Pancreas (tissue), 10 donors: Measurements from ENCODE around the gene LINGO4. TPM values are rescaled to one million over a fixed set of nuclear protein-coding genes. Genes with fewer than 3 reads are reported as not detected.
A peak's percentile ranks its signal among the peaks of the same experiment; 100 is the strongest.

Experiments used
- ATAC-seq, 4 donors: fragments of 200-7000 bp; cut with Tn5 transposase; one replicate each; pipeline versions ENCODE4 v1.8.0 to v1.9.1; 2020; ENCODE audit warnings: mild to moderate bottlenecking in 4 of 4, moderate library complexity in 4 of 4
- DNase-seq, 6 donors: peaks; one replicate each; pipeline ENCODE4 v3.0.0-alpha.2; 2020
- FAIRE-seq: peaks from 2 replicates; lab custom pipeline; 2012; peaks lifted over from hg19 to GRCh38; lab: Jason Lieb, UNC
- H3K27ac ChIP-seq, 4 donors: fragments of 200-600 bp; sonication (generic); 1 replicate in 3 of 4; 2 replicates in 1 of 4; pipeline versions ENCODE4 v1.5.0 to v1.8.0; 2020
- H3K27me3 ChIP-seq, 4 donors: fragments of 200-600 bp; one replicate each; pipeline ENCODE4 v1.8.0; 2021
- H3K36me3 ChIP-seq, 3 donors: fragments of 200-600 bp; sonication (generic) in 1 of 3; one replicate each; pipeline versions ENCODE4 v1.5.0 to v1.8.0; 2020 to 2021
- H3K4me1 ChIP-seq, 3 donors: fragments of 200-600 bp; one replicate each; pipeline ENCODE4 v1.8.0; 2021
- H3K4me3 ChIP-seq, 4 donors: fragments of 200-600 bp; sonication (generic) in 2 of 4; one replicate each; pipeline versions ENCODE4 v1.5.0 to v1.8.0; 2020 to 2021
- H3K9me3 ChIP-seq, 4 donors: fragments of 200-600 bp; one replicate each; pipeline ENCODE4 v1.8.0; 2021
- WGBS, 2 donors: extraction: QIAGEN DNeasy Blood & Tissue Kit; methylation state at CpG; one replicate each; pipeline ENCODE4 v1.1.7; 2013; 5-methylcytosine and 5-hydroxymethylcytosine counted together
- intact Hi-C, 3 donors: fragments of 100-400 bp; cut with DNase I; formaldehyde crosslinking; loops; one replicate each; pipeline versions ENCODE4 v1.11.1 to v1.14.2; 2022
- polyA plus RNA-seq, 2 donors: library from polyadenylated mRNA; stranded (reverse); fragments of 200-250 nt; gene quantifications; one replicate each; pipeline ENCODE4 v1.2.3, GENCODE V29; 2013
- total RNA-seq, 6 donors: library from RNA; stranded (reverse); fragmentation: NEBNext Ultra II Directional in 4 of 6; extraction: Animal tissue kit (Norgen Biotek cat#: 25700) in 4 of 6; gene quantifications; one replicate each; pipeline versions ENCODE4 v1.2.1 to v1.2.4, GENCODE V29; 2021 to 2023
- TF ChIP-seq, protein P1 (sequence below), 4 donors: fragments of 200-600 bp; sonication (generic) in 3 of 4; IDR thresholded peaks; one replicate each; pipeline versions ENCODE4 v1.5.0 to v1.8.0; 2021; ENCODE audit warnings: antibody characterized with exemption in 4 of 4
- donor health status: healthy with polysubstance abuse.
- donor health status: DM: no; HTN: no; CAD: no; lungs with moderate emphysema.
- donor health status: DM: no; HTN: no; CAD: no.
- donor health status: control.
- donor health status: control.
- donor health status: Bipolar disorder and iron deficiency.
- donor health status: DM: yes; HTN: yes; CAD: no.
- donor health status: DM: no; HTN: no; CAD: no.
- donor health status: DM: no; HTN: no; CAD: no.
- donor health status: DM: yes; HTN: yes; CAD: no.

The LINGO4 gene, protein sequence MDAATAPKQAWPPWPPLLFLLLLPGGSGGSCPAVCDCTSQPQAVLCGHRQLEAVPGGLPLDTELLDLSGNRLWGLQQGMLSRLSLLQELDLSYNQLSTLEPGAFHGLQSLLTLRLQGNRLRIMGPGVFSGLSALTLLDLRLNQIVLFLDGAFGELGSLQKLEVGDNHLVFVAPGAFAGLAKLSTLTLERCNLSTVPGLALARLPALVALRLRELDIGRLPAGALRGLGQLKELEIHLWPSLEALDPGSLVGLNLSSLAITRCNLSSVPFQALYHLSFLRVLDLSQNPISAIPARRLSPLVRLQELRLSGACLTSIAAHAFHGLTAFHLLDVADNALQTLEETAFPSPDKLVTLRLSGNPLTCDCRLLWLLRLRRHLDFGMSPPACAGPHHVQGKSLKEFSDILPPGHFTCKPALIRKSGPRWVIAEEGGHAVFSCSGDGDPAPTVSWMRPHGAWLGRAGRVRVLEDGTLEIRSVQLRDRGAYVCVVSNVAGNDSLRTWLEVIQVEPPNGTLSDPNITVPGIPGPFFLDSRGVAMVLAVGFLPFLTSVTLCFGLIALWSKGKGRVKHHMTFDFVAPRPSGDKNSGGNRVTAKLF
- total RNA-seq (under 1 TPM; 0.15 to 0.52 (median 0.26) TPM), polyA plus RNA-seq (under 1 TPM; 0.27 to 0.89 TPM)

DNA sequence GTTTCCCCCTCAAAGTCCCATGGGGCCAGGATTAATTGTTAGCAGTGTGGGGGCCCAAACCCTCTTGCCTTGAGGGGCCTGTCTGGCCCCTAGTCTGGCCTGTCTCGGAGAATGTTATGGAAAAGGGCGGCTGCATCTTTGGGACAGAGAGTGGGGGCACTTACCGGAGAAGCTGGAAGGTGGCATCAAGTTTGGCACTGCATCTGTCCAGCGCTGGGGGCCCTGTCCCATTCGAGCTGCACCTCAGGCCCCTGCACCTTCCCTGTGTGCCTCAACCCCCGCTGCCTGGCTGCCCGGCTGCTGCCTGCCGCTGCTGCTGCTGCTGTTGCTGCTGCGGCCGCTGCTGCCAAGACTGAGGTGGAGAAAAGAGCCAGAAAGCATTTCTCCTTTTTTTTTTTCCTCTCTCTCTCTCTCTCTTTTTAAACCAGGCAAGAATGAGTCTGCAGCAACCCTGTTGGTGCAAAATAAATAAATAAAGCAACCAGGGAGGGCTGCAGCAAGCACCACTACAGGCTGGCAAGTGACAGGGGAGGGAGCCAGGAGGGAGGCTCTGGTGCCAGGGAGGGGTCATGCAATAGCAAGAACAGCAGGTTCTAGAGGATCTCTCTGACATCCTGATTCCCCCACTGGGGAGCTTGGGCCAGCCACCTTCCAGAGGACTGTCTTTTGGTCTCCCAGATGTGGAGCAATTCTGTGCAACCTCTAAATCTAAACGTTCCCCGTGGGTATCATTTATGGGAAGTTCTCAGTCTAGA lies at the start of gene LINGO4:
Gene LINGO4 (minus strand): TSS at position 354 of the 755 bp plus-strand sequence. CDS start 2,715 bp downstream, outside the sequence.
- peaks cover 0 to 11% (median 10%) of the 10 kb centered on the region in 3 donors for H3K4me1 ChIP-seq
- no peaks in the 10 kb centered on the region for H3K27me3 ChIP-seq
- peaks cover 0 to 10% (median 3%) of the 10 kb centered on the region in 3 donors for H3K36me3 ChIP-seq
- H3K4me3 ChIP-seq = no peak within 1 kb of the TSS
- DNase-seq = peak in 2 of 6 donors; percentile 14 to 63
- no peak within 1 kb of the TSS for H3K27ac ChIP-seq
- 31 to 40% methylated on average over 12 of the region's 12 CpGs for WGBS, 2 donors
- no peaks in the 10 kb centered on the region for H3K9me3 ChIP-seq
- peak in 2 of 4 donors; percentile 19 to 36 for ATAC-seq
- intact Hi-C loops = no loop called here
- TF ChIP-seq, protein P1, sequence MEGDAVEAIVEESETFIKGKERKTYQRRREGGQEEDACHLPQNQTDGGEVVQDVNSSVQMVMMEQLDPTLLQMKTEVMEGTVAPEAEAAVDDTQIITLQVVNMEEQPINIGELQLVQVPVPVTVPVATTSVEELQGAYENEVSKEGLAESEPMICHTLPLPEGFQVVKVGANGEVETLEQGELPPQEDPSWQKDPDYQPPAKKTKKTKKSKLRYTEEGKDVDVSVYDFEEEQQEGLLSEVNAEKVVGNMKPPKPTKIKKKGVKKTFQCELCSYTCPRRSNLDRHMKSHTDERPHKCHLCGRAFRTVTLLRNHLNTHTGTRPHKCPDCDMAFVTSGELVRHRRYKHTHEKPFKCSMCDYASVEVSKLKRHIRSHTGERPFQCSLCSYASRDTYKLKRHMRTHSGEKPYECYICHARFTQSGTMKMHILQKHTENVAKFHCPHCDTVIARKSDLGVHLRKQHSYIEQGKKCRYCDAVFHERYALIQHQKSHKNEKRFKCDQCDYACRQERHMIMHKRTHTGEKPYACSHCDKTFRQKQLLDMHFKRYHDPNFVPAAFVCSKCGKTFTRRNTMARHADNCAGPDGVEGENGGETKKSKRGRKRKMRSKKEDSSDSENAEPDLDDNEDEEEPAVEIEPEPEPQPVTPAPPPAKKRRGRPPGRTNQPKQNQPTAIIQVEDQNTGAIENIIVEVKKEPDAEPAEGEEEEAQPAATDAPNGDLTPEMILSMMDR (IDR thresholded peaks at IDR 0.05) = no peak
- FAIRE-seq = no peak

DNA sequence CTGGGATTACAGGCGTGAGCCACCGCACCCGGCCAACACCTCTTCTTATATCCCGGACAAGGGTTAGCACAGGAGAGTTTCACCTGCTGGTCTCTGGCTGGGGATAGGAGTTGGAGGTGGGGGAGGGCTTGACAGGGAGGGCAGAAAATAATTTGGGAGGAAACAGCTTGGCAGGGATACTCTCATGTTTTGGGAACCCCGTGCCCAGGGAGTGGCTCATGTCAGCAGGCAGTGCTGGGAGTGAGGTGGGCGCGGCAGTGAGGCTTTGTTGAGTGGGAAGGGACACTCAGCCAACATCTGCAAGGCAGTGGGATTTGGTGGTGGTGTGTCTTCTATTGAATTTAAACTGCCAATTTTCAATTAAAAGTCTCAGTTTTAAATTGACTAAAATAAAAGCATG lies 49.4 kb upstream of the LINGO4 start:
- Histone ChIP-seq H3K27ac (no peak overlapping the region), H3K4me3 (no peak overlapping the region), H3K36me3 (no peaks in the 10 kb centered on the region), H3K27me3 (no peaks in the 10 kb centered on the region), H3K9me3 (no peaks in the 10 kb centered on the region), H3K4me1 (no peaks in the 10 kb centered on the region)
- ATAC-seq (no peak), DNase-seq (no peak), FAIRE-seq (no peak)
- intact Hi-C loops = no loop called here
- TF ChIP-seq, protein P1 (IDR thresholded peaks at IDR 0.05) = no peak
- 80 to 89% methylated on average over 7 of the region's 7 CpGs for WGBS, 2 donors

DNA sequence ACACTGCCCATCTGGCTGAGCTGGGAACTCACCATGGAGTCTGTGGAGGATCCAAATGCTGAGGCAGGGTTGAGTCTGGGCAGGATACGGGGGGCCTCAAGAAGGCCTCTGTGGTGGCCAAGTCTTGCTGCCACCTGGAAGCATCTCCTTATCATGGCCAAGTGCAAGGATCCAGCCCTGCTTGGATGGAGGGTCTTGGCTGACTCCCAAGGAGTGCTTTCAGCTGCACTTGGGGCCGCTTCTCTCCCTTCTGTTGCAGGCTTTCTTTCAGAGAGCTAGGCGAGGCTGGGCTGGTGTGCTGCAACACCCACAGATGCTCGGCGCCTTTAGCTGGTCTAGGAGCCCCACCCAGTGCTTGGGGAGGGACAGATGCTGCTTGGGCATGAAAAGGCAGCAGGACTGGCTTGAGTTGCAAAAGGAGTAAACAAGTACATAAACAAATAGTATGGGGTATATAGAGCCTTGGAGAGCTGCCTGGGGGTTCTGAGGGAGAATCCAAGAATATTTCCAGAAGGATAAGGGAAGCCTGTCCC lies 48.3 kb upstream of the LINGO4 start, which contains the start of gene THEM5:
Gene THEM5 (minus strand): TSS at position 302 of the 533 bp plus-strand sequence. CDS start 147 bp downstream, at position 155.
- no peak for DNase-seq
- WGBS, 2 donors = 73 to 79% methylated on average over 5 of the region's 5 CpGs

DNA sequence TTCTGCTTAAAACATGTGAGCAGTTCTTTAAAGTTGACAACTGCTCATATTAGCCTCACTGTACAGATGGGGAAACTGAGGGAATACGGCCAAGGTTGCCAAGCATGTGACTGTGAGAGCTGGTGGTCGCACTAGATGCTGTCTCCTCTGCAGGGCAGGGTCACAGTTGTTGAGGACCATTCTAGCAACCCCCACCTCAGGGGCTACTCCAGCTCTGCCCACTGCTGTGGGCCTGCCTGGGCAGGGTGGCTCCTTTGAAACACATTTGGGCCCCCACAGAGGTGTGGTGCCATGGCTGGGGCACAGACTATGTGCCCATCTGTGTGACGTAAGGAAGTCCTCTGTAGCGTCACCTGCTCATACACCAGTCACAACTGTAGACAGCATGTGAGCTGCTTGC lies 47.5 kb upstream of the LINGO4 start:
- H3K9me3 ChIP-seq = no peaks in the 10 kb centered on the region
- H3K4me1 ChIP-seq = no peaks in the 10 kb centered on the region
- intact Hi-C loops = no loop called here
- WGBS, 2 donors = 82 to 90% methylated on average over 4 of the region's 4 CpGs
- H3K27ac ChIP-seq = no peak overlapping the region
- no peaks in the 10 kb centered on the region for H3K36me3 ChIP-seq
- ATAC-seq (no peak), DNase-seq (no peak), FAIRE-seq (no peak)
- no peak overlapping the region for H3K4me3 ChIP-seq
- TF ChIP-seq, protein P1 (IDR thresholded peaks at IDR 0.05) = no peak
- no peaks in the 10 kb centered on the region for H3K27me3 ChIP-seq

More for the DNA sequence above, 48.3 kb upstream of the LINGO4 start, which contains the start of gene THEM5:
- Histone ChIP-seq H3K27me3 (no peaks in the 10 kb centered on the region), H3K36me3 (no peaks in the 10 kb centered on the region), H3K9me3 (no peaks in the 10 kb centered on the region), H3K27ac (no peak within 1 kb of the TSS), H3K4me3 (no peak within 1 kb of the TSS), H3K4me1 (no peaks in the 10 kb centered on the region)
- TF ChIP-seq, protein P1 (IDR thresholded peaks at IDR 0.05) = no peak
- ATAC-seq (no peak), FAIRE-seq (no peak)
- intact Hi-C loops = no loop called here
